ENCODE measurements around the gene CCDC134. TPM values are rescaled to one million over a fixed set of nuclear protein-coding genes. Genes with fewer than 3 reads are reported as not detected.
A peak's percentile ranks its signal among the peaks of the same experiment; 100 is the strongest.

Gene CCDC134
- total and polyA plus RNA-seq, 9 of the 15 experiments (the other 6 are each of a cell fraction or from before 2014, with no cell fraction given) = 0.56 to 11.9 (median 5.3) TPM

GRCh38 chr22:41762980-41763779, 37.3 kb upstream of the CCDC134 start:
- DNase-seq (ENCODE audit: extremely low read depth in 1 of 4, low spot score in 3 of 4) (peak; percentile 25 to 68 (median 42)), FAIRE-seq (peak; percentile 55), ATAC-seq (peak; percentile 78)
- Histone ChIP-seq H3K9me1 (ENCODE audit: control insufficient read depth, insufficient read depth, low read length) (no peaks in the 10 kb centered on the region), H4K20me1 (replicated peaks; ENCODE audit: control insufficient read depth, insufficient read depth, low read length) (no peaks in the 10 kb centered on the region), H3K27ac (ENCODE audit: extremely low read depth, low read depth, low read length) (no peak overlapping the region), H3K79me2 (ENCODE audit: control insufficient read depth, insufficient read depth, low read length) (no peaks in the 10 kb centered on the region), H2AFZ (ENCODE audit: low read depth, low read length) (no peak overlapping the region), H3K9ac (ENCODE audit: insufficient read depth in 1 of 2, low read depth in 2 of 2, low read length in 2 of 2) (no peak overlapping the region), H3K27me3 (ENCODE audit: control insufficient read depth in 2 of 2, insufficient read depth in 2 of 2, low read length in 2 of 2) (peaks cover 7 to 8% of the 10 kb centered on the region in 2 experiments; a peak in 2 of 5 replicates), H3K4me3 (no peak overlapping the region), H3K36me3 (ENCODE audit: control insufficient read depth, insufficient read depth, low read length) (no peaks in the 10 kb centered on the region), H3K4me1 (replicated peaks in 1 of 2; ENCODE audit: control insufficient read depth in 2 of 2, insufficient read depth in 2 of 2, low read length in 2 of 2) (no peaks in the 10 kb centered on the region; a peak in 1 of 5 replicates), H3K9me3 (replicated peaks; ENCODE audit: control insufficient read depth, insufficient read depth, low read depth, low read length) (no peaks in the 10 kb centered on the region), H3K4me2 (ENCODE audit: insufficient read depth, low read length) (no peak overlapping the region)
- TF ChIP-seq HNRNPLL (IDR thresholded peaks at IDR 0.05; ENCODE audit: low read depth, low read length, poor library complexity, severe bottlenecking) (no peak), GATA2 (CRISPR knock-in tag; IDR thresholded peaks at IDR 0.05) (peak; percentile 72), CBFA2T3 (IDR thresholded peaks at IDR 0.05) (0 out of 2 replicates have a peak, but pooled peaks have one; percentile 4), HNRNPUL1 (IDR thresholded peaks at IDR 0.05; ENCODE audit: low read length) (no peak), ZNF764 (CRISPR knock-in tag; IDR thresholded peaks at IDR 0.05; ENCODE audit: low read depth) (no peak), SOX6 (IDR thresholded peaks at IDR 0.05) (peak; percentile 39; the same call in 1 of the 2 replicates), RAD21 (CRISPR knock-in tag; conservative IDR thresholded peaks at IDR 0.05 in 1 of 2, IDR thresholded peaks at IDR 0.05 in 1 of 2) (peak in 1 of 2 experiments; percentile 41; a peak in 2 of 4 replicates), CTBP1 (IDR thresholded peaks at IDR 0.05; ENCODE audit: borderline replicate concordance) (peak; percentile 64; the same call in 1 of the 2 replicates)
- TF ChIP-seq, protein P1, sequence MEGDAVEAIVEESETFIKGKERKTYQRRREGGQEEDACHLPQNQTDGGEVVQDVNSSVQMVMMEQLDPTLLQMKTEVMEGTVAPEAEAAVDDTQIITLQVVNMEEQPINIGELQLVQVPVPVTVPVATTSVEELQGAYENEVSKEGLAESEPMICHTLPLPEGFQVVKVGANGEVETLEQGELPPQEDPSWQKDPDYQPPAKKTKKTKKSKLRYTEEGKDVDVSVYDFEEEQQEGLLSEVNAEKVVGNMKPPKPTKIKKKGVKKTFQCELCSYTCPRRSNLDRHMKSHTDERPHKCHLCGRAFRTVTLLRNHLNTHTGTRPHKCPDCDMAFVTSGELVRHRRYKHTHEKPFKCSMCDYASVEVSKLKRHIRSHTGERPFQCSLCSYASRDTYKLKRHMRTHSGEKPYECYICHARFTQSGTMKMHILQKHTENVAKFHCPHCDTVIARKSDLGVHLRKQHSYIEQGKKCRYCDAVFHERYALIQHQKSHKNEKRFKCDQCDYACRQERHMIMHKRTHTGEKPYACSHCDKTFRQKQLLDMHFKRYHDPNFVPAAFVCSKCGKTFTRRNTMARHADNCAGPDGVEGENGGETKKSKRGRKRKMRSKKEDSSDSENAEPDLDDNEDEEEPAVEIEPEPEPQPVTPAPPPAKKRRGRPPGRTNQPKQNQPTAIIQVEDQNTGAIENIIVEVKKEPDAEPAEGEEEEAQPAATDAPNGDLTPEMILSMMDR (IDR thresholded peaks at IDR 0.05 in 2 of 3, conservative IDR thresholded peaks at IDR 0.05 in 1 of 3; ENCODE audit: insufficient read depth in 2 of 3, low read depth in 1 of 3, low read length in 3 of 3) = peak; percentile 51 to 65 (median 58)
- TF ChIP-seq, protein P2, sequence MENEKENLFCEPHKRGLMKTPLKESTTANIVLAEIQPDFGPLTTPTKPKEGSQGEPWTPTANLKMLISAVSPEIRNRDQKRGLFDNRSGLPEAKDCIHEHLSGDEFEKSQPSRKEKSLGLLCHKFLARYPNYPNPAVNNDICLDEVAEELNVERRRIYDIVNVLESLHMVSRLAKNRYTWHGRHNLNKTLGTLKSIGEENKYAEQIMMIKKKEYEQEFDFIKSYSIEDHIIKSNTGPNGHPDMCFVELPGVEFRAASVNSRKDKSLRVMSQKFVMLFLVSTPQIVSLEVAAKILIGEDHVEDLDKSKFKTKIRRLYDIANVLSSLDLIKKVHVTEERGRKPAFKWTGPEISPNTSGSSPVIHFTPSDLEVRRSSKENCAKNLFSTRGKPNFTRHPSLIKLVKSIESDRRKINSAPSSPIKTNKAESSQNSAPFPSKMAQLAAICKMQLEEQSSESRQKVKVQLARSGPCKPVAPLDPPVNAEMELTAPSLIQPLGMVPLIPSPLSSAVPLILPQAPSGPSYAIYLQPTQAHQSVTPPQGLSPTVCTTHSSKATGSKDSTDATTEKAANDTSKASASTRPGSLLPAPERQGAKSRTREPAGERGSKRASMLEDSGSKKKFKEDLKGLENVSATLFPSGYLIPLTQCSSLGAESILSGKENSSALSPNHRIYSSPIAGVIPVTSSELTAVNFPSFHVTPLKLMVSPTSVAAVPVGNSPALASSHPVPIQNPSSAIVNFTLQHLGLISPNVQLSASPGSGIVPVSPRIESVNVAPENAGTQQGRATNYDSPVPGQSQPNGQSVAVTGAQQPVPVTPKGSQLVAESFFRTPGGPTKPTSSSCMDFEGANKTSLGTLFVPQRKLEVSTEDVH (IDR thresholded peaks at IDR 0.05; ENCODE audit: low read depth, partially characterized antibody) = no peak
- BruUV-seq (replicated peaks) = no TSS peak
- ChIA-PET POLR2A (interaction anchor here (0.9 to 1.0 kb wide), 2 partner anchors 13 to 37 kb away, joined by 3 to 4 read pairs; partner anchors contain the start of gene CCDC134), CTCF (ENCODE audit: low intra/inter-chr PET ratio) (no interaction called here)
- WGBS (ENCODE audit: insufficient coverage, low coverage, missing lambda C conversion rate) = 11% methylated on average over 14 of the region's 14 CpGs
- in situ Hi-C loops (cut with MboI) (no loop called here), intact Hi-C loops (cut with micrococcal nuclease) (no loop called here)

All from K562 (cell line).